C4-2B (cell line): Measurements from ENCODE around the gene SPOCK1.

Experiments used
- CTCF ChIP-seq: fragments of 450-650 bp; conservative IDR thresholded peaks from 2 replicates; pipeline ENCODE4 v1.5.1; 2017; ENCODE audit warnings: mild to moderate bottlenecking
- ZFX ChIP-seq: fragments of 450-650 bp; IDR thresholded peaks from 2 replicates; pipeline ENCODE4 v1.6.1; 2017

GRCh38 chr5:137085206-137085605 is 413.9 kb downstream of the SPOCK1 start:
- TF ChIP-seq CTCF: no peak
- no peak for TF ChIP-seq ZFX
